ENCODE measurements around the gene CCDC82.

GRCh38 chr11:96303064-96303463, 86.6 kb downstream of the CCDC82 start:
- TF ChIP-seq CTCF (IDR thresholded peaks at IDR 0.05) (no peak), ZFX (IDR thresholded peaks at IDR 0.05; ENCODE audit: borderline replicate concordance) (no peak)
